HL-60 (cell line): ENCODE measurements around the gene PDE8A.

Experiments used
- DNase-seq, 2 experiments: peaks; one replicate each; pipeline ENCODE4 v3.0.0-alpha.2; 2010 to 2020; ENCODE audit warnings: low read depth in 1 of 2, low spot score in 1 of 2
- H3K27ac ChIP-seq: fragments of 250-450 bp; sonication (Bioruptor Pico); replicated peaks from 2 replicates; pipeline ENCODE4 v1.5.1; 2020; ENCODE audit warnings: mild to moderate bottlenecking, moderate library complexity
- H3K27me3 ChIP-seq: fragments of 250-450 bp; sonication (Bioruptor Pico); 2 replicates; pipeline ENCODE4 v1.5.1; 2021; ENCODE audit warnings: mild to moderate bottlenecking, moderate library complexity; ENCODE audit not compliant: insufficient read depth, poor library complexity, severe bottlenecking
- H3K4me3 ChIP-seq: replicated peaks from 2 replicates; pipeline ENCODE4 v1.5.1; 2011; ENCODE audit warnings: mild to moderate bottlenecking, control low read depth, low read length; ENCODE audit not compliant: insufficient read depth
- CTCF ChIP-seq: IDR thresholded peaks from one replicate; pipeline ENCODE4 v1.5.1; 2011; ENCODE audit warnings: low read length, control low read depth, inconsistent platforms; ENCODE audit not compliant: insufficient read depth
- GABPA ChIP-seq: IDR thresholded peaks from 2 replicates; pipeline ENCODE4 v1.6.1; 2012; ENCODE audit warnings: low read depth
- POLR2AphosphoS5 ChIP-seq: IDR thresholded peaks from 2 replicates; pipeline ENCODE4 v1.6.1; 2012; ENCODE audit warnings: low read depth
- REST ChIP-seq: IDR thresholded peaks from 2 replicates; pipeline ENCODE4 v1.6.1; 2012; ENCODE audit warnings: low read depth; ENCODE audit not compliant: insufficient replicate concordance
- SPI1 ChIP-seq: IDR thresholded peaks from 2 replicates; pipeline ENCODE4 v1.6.1; 2012; ENCODE audit warnings: low read depth, mild to moderate bottlenecking, borderline replicate concordance

The PDE8A gene

DNA sequence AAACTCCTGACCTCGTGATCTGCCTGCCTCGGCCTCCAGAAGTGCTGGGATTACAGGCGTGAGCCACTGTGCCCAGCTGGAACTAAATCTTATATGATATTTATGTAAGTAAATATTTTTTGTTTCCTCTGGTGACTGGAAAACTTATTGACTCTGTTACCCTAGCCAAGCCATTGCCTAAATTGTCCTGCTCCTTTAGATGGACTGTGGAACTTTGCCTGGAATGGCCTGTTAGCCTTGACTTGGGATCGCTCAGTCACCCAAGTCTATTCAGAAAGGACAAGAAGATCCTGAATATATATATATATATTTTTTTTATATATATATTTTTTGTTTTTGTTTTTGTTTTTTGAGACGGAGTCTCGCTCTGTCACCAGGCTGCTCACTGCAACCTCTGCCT is 113.9 kb downstream of the PDE8A start:
- Histone ChIP-seq H3K27ac (no peak overlapping the region), H3K27me3 (no peaks in the 10 kb centered on the region), H3K4me3 (no peak overlapping the region)
- TF ChIP-seq REST (no peak), SPI1 (no peak), CTCF (no peak), GABPA (no peak), POLR2AphosphoS5 (no peak)
- DNase-seq: no peak

- no peak for TF ChIP-seq GABPA
- TF ChIP-seq CTCF: no peak
- no peak for TF ChIP-seq POLR2AphosphoS5
- no peak for TF ChIP-seq REST
- TF ChIP-seq SPI1: no peak
- Histone ChIP-seq H3K27me3 (no peaks in the 10 kb centered on the region), H3K27ac (no peak overlapping the region), H3K4me3 (no peak overlapping the region)
- no peak for DNase-seq
Measured at GRCh38 chr15:85097250-85097649, 115.6 kb downstream of the PDE8A start.

DNA sequence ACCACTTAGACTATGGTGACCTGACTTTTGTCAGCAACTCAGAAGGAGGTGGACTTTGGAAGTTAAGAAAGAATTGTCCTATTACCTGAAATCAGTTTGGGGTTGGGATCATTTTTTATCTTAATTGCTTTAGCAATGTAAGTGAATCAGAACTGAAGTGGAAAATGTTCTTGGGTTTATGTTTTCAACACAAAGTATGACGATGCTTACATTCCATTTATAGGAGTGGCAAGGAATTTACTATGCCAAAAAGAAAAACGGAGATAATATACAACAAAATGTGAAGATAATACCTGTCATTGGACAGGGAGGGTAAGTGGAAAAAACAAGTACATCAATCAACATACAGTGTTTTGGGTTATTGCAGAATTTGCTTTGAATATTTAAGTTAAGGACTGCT is 116.1 kb downstream of the PDE8A start:
- Histone ChIP-seq H3K27ac (no peak overlapping the region), H3K27me3 (no peaks in the 10 kb centered on the region), H3K4me3 (no peak overlapping the region)
- TF ChIP-seq REST: no peak
- no peak for TF ChIP-seq CTCF
- TF ChIP-seq GABPA: no peak
- no peak for TF ChIP-seq SPI1
- TF ChIP-seq POLR2AphosphoS5: no peak
- DNase-seq: no peak
